ENCODE data around the gene ALPK1.
"Not testable (repeated sequence)": the region's sequence is repeated elsewhere in the genome, so short reads cannot be mapped to it uniquely, and the experiment has no call there.

The ALPK1 gene

GRCh38 chr4:112381996-112382692, 85.0 kb downstream of the ALPK1 start:
- DNase-seq: no peak

GRCh38 chr4:112386071-112386470, 88.9 kb downstream of the ALPK1 start:
- DNase-seq: no peak

- no peak for DNase-seq
Observed at GRCh38 chr4:112402098-112402497, 104.9 kb downstream of the ALPK1 start.

- DNase-seq: no peak
Observed at GRCh38 chr4:112403101-112403945, 106.2 kb downstream of the ALPK1 start.

DNA sequence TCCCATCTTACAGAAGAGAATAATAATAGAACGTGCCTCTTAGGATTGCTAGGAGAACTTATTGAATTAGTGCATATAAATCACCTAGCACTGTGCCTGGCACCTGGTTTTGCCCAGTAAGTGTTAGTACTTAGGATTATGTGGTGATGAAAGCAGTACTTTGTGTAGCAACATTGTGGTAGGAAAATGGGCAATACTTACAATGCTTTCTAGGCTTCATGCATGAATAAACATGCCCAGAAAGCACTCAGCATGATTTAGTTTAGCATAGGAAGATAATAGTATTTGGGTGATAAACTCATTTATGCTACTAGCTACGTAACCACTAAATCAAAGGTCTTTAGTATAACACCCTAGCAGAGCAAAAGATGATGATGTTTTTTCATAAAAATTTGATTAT, 113.2 kb downstream of the ALPK1 start:
- no peak for DNase-seq

DNA sequence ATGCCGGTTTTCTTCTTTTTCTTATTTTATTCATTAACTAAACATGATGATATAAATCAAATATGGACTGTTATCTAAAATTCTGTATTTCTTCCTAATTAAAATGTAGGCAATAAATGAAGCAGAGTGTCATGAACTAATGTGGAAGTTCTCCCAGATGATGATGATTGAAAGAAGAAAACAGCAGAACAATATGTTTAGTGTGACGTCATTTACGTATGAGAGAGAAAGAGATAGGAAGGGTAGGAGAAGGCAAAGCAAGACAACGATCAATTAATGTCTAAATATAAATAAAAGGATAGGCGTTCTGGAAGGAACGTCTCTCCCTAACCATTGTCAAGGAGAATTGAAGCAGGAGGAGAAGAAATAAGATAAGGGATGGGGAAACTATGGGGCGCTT, 113.6 kb downstream of the ALPK1 start:
- DNase-seq: no peak

- DNase-seq: no peak
Observed at GRCh38 chr4:112411781-112412550, 114.8 kb downstream of the ALPK1 start.

DNA sequence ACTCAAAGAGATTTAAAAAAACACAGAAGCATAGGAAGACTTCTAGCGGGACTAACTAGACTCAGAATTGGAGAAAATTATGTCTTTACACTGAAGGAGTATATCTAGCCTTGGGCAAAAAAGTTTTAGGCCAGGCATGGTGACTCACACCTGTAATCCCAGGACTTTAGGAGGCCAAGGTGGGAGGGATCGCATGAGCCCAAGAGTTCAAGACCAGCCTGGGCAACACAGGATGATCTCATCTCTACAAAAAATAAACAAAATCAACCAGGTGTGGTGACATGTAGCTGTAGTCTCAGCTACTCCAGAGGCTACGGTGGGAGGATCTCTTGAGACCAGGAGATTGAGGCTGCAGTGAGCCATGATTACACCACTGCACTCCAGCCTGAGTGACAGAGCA, 119.3 kb downstream of the ALPK1 start:
- no peak for DNase-seq

GRCh38 chr4:112418092-112418491, 120.9 kb downstream of the ALPK1 start:
- no peak for DNase-seq

GRCh38 chr4:112421911-112422310, 124.7 kb downstream of the ALPK1 start:
- DNase-seq: no peak

DNA sequence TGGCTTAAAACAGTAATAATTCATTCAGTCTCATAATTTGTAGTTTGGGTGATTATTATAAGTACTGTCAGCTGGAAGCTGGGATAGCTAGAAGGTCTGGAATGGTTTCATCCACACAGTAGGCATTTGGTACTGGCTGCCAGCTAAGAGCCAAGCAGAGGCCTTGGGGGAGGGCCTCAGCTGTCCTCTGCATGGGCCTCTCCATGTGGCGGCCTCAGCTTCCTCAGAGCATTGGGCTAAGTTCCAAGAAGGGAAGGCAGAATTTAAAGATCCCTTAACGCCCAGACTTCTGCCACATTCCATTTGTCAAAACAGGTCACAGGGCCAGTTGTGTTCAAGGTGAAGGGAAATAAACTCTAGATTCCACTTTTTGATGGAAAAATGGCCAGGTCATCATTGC, 125.5 kb downstream of the ALPK1 start:
- no peak for DNase-seq

DNA sequence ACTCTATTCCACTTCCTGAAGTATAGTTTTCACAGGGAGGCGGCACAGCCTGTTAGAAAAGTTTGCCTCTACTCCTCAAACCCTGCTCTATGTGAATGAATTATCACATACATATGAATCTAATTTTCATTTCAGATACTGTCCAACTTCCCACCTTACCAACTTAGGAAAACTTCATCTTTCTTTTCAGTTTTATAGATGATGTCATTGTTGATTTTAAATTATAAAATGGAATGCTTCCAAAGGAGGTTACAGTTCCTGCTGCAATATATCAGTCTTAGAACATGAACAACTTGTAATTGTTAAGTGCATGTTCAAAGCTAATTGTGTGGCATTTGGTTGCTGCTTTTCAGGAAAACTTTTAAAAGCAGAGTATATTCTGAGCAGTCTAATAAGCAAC, 126.4 kb downstream of the ALPK1 start:
- no peak for DNase-seq

GRCh38 chr4:112425823-112426222, 128.7 kb downstream of the ALPK1 start:
- no peak for DNase-seq

DNA sequence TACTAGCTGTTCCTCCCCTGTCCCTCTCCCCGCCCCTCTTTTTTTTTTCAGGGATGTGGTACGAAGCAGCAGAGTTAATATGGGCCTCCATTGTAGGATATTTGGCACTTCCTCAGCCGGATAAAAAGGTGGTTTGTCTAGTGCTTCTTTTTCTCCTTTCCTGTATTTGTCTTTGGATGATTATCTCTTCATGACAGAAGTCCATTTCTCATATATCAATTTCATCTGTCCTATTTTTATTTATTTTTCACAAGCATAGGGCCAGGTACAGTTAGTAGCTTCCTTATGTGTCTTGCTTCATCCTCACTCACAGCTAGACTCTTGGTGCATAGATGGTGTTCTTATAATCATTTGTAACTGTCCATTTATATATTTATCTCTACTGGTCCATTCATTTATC, 129.2 kb downstream of the ALPK1 start:
- DNase-seq: no peak

- no peak for DNase-seq
Observed at GRCh38 chr4:112431158-112431557, 134.0 kb downstream of the ALPK1 start.

DNA sequence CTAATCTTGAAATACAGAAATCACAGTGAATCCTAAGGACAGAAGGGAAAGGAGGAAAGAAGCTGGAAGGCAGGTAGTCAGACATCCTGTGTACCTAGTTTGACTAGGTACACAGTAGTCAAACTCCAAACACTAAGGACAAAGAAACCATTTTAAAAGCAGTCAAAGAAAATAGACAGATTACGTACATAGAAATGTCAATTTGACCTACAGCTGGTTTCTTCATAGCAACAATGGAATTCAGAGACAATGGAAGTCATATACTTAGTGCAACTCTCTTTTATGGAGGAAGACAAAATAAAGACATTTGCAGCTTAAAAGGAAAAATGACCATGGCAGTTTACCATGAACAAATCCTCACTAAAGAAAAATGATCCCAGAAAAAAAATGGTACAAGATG, 139.8 kb downstream of the ALPK1 start:
- DNase-seq: no peak

DNA sequence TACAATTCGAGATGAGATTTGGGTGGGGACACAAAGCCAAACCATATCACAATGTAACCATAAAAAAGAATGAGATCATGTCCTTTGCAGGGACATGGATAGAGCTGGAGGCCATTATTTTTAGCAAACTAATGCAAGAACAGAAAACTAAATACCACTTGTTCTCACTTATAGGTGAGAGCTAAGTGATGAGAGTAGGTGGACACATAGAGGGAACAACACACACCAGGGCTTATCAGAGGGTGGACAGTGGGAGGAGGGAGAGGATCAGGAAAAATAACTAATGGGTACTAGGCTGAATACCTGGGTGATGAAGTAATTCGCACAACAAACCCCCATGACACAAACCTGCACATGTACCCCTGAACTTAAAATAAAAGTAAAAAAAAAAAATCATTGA, 145.1 kb downstream of the ALPK1 start:
- DNase-seq: not testable (repeated sequence)

DNA sequence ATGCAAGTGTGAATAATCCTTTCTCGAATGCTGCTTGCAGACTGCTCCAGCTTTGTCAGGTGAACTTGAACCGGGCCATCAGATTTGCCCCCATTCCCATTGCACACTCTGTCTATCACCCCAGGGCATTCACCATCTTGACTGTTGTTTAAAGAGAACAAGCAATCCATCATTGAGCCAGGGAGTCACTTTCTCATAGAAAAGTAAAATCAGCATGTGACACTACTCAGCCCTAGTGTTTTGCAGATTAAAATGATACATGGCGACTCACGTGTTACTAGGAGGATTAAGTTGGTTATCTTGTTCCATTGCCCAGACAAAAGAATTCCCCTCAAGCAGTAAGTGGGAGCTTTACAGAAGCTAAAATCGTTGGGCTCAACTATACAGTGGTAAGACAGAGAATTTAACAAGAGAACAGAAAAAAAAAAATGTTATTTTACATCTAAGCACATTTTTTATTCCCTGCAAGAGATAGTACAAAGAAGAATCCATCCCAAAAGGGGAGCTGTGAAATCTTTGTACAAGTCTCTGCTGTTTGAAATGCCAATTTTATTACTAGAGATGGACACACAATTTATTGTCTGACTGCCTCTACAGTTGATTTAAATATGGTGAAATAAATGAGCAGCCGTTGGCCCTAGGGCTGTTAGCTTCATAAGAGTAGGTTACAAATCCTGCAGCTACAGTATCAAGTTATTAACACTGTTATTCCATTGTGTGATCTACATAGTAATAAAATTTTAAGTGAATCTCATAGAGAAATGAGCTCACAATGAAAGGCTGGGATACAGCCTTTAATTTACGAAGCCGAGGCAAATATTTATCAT, 151.3 kb downstream of the ALPK1 start:
- DNase-seq: no peak

DNA sequence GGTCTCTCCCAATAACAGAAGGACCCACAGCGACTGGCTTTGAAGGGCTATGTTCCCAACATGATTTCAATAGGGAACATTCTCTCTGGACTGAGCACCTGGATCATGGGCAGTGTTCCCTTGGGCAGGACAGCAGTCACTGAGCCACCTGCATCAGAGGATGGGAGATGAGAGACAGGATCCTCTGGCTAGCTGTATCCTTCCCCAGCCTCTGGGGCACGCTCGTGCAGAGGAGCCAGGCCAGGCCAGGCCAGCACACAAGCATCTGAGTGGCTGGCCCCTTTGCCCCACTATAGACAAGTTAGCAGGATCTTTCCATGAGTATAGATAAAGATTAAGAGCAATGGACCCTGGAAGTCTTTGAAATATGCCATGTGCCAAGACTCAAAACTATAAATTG, 152.5 kb downstream of the ALPK1 start:
- no peak for DNase-seq

DNA sequence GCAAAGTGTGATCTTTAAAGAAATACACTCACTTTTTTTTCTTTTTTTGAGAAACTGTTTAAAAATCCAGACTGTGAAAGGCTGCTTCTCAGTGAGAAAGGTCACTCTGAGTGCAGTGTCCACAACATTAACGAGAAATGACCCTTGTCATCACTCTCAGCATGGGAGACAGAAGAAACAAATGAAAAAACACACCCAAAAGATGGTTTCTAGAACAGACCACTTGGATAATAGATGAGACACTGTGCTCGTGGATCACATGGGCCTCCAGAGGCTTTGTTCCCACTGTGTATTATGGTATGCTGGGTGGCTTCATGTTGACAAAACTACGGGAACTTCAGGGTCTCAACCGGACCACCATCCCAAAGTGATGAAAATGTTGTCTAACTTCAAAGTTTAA, 153.9 kb downstream of the ALPK1 start:
- no peak for DNase-seq

DNA sequence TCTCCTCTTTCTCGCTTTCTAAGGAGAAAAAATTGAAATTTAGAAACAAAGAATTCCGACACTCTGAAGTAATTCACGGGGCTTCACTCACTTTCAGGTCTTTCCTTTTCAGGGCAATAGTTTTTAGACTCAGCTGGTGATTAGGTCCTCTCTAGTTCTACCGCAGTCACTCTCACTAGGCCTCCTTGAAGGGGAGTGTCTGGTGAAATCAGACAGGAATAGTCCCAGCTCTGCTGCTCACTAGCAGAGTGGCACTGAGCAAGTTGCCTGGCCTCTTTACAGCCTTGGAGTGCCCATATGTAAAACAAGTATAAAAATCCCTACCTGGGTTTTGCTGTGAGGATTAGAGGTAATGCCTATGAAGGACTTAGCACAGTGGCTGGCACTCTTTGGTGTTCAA, 154.7 kb downstream of the ALPK1 start:
- no peak for DNase-seq

GRCh38 chr4:112453321-112453720, 156.2 kb downstream of the ALPK1 start:
- no peak for DNase-seq

GRCh38 chr4:112472318-112472717, 175.1 kb downstream of the ALPK1 start:
- DNase-seq: no peak
